GM12864 (cell line): ENCODE results near the gene DDA1.

Experiments used
- DNase-seq: peaks from one replicate; pipeline ENCODE4 v3.0.0-alpha.2; 2011; ENCODE audit warnings: low read depth
- H3K4me3 ChIP-seq: 2 replicates; pipeline ENCODE4 v1.5.1; 2011; ENCODE audit warnings: mild to moderate bottlenecking, low read depth, low read length, control low read depth
- TF ChIP-seq, protein P1 (sequence below): IDR thresholded peaks from 2 replicates; pipeline ENCODE4 v1.5.1; 2011; ENCODE audit warnings: low read depth, mild to moderate bottlenecking, moderate library complexity, low read length, control low read depth, inconsistent platforms; ENCODE audit errors: missing control alignments

The DDA1 gene

DNA sequence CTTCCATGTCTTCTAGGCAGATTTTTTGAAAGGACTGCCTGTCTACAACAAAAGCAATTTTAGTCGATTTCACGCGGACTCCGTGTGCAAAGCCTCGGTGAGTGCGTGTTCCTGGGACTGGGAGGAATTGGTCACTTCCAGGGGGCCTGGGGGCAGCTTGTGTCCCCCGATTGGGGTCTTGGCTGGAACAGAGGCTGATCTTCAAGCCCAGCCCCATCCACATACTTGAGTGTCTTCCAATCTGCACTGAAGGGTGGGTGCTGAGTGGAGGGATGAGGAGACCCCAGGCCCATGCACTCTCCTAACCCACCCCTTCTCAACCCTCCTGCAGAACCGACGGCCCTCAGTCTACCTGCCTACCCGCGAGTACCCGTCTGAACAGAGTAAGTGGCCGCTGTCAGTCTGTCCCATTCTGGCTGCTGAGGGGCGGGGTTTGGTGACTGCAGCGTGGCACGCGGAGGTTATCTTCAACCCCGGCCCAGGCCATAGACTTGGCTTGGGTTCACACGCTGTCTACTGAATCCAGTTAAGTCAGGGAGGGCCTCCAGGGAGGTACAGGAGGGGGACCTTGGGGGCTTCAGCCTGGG, 4.7 kb downstream of the DDA1 start:
- TF ChIP-seq, protein P1, sequence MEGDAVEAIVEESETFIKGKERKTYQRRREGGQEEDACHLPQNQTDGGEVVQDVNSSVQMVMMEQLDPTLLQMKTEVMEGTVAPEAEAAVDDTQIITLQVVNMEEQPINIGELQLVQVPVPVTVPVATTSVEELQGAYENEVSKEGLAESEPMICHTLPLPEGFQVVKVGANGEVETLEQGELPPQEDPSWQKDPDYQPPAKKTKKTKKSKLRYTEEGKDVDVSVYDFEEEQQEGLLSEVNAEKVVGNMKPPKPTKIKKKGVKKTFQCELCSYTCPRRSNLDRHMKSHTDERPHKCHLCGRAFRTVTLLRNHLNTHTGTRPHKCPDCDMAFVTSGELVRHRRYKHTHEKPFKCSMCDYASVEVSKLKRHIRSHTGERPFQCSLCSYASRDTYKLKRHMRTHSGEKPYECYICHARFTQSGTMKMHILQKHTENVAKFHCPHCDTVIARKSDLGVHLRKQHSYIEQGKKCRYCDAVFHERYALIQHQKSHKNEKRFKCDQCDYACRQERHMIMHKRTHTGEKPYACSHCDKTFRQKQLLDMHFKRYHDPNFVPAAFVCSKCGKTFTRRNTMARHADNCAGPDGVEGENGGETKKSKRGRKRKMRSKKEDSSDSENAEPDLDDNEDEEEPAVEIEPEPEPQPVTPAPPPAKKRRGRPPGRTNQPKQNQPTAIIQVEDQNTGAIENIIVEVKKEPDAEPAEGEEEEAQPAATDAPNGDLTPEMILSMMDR = no peak
- DNase-seq = no peak
- no peak overlapping the region for H3K4me3 ChIP-seq

DNA sequence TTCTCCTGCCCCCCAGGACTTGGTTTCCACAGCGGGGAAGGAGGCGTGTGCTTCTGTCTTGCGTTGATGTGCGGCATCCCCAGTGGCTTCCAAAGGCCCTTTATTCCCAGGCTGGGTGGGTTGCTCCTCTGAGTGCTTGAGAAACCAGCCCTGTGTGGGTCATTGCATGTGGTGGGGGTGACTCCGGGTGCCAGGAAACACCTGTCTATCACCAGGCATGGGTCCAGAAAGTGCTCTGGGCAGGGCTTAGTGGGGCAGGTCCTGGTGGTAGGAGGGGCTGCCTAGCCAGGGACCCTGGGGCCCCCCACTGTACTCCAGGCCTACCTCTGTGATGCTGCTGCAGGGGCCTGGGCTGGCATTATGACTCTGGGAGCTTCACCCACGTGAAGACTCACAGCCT, 9.6 kb downstream of the DDA1 start:
- DNase-seq = no peak
- no peak overlapping the region for H3K4me3 ChIP-seq

DNA sequence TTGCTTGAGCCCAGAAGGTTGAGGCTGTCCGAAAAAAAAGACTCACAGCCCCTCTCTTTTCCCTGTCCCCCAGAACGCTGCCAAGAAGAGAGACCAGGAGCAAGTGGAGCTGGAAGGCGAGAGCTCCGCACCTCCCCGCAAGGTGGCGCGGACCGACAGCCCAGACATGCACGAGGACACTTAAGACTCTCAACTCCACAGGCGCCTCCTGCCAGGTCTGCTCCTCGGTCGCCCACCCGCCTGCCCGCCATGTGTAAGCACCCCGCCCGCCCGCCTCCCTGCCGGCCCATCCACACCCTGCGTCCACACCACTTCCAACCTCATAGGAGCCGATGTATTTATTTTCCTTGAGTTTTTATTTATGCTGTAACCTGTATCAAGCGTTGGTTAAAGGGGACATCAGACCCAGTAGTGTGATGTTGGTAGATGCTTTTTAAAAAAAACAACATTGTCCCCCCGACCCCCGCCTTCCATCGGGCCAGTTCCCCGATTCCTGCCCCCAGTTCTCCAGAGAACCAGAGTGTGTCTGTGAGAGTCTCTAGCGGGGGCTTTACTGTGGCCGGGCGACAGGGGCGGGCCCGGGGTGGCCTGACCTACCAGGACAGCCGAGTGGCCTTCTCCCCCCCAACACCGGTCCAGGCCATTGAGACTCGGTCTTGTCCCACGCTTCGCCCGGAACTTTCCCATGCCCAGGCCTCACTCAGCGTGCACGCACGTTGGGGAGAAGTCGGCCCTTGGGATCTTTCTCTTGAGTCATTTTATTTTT, 10.3 kb downstream of the DDA1 start:
- TF ChIP-seq, protein P1 = no peak
- no peak overlapping the region for H3K4me3 ChIP-seq
- no peak for DNase-seq

More for the DNA sequence above, 9.6 kb downstream of the DDA1 start:
- TF ChIP-seq, protein P1 = no peak

DNA sequence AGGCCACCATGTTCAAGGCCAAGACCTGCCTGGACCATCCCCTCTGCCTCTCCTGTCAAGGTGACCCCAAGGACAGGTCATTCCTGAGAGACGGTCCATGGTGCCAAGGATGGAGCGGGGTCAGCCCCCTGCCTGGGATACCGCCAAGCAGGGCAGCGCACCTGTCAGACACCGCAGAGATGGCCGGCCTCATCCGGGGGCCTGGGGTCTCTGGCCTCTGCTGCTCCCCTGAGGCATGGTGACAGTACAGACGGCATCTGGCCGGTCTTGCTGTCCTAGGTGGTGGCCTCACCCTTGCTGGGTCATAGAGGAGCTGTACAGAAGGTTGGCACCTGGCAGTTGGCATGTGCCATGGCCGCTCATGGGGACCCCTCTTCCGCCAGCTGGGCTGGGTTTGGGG, 11.1 kb downstream of the DDA1 start:
- no peak overlapping the region for H3K4me3 ChIP-seq
- DNase-seq = no peak
- TF ChIP-seq, protein P1 = no peak

DNA sequence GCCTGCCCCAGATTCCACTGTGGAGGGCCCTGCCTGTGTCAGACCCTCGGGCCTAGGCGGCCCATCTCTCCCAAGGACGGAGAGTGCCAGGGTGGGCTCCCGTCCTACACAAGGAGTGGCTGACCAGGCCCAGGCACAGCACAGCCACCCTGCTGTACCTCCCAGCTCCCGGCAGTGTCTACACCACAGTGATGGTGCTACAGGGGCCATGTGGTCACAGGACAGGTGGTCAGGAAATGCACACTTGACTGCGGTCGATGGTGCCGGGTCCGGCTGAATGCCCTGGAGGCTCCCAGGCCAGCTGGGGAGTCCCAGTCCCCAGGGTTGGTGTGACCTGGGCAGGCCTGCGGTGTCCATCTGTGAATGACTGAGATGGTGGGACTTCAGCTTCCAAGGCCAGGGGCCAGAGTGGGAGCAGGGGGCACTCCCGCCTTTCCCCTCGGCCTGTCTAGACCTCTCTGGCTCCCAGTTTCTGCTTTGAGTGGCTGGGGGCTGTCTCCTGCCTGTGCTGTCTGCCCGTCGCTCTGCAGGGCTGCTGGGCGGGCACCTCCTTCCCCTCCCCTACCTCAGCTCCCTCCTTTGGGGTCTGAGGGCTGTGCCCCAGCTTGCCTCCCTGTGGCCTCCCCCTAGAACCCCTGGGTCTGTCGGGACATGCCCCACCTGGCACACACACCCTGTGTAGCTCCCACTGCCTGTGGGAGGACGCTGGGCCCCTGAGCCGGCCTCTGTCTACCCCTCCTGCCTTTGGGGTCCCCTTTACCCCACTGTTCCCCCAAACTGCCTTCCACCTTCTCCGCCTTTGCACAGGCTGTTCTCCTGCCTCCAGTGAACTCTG, 12.5 kb downstream of the DDA1 start:
- TF ChIP-seq, protein P1 = no peak
- no peak for DNase-seq
- H3K4me3 ChIP-seq = no peak overlapping the region

DNA sequence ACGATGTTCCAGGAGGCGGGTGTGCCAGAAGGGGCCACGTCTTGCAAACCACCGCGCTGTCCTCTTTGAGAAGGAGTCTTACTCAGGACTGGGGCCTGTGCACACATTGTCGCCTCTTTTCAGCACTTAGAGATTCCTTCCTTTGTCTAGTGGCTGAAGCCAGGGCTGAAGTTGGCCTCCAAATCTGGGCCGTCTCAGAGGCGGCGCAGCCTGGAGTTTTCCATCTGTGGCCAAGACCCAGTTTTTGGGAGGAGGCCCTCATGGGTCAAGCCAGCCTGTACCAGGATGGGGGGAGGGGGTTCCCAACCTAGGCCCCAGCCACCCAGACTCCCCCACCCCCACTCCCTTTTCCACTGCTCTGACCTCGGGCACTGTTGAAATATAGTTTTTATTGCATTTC, 13.5 kb downstream of the DDA1 start:
- no peak for DNase-seq
- TF ChIP-seq, protein P1 = no peak
- no peak overlapping the region for H3K4me3 ChIP-seq
